CD14-positive monocyte (primary cell): Measurements from ENCODE around the gene AP2M1. TPM values are rescaled to one million over a fixed set of nuclear protein-coding genes. Genes with fewer than 3 reads are reported as not detected.

Source experiments
- DNase-seq, 3 donors: peaks; one replicate each; pipeline ENCODE4 v3.0.0-alpha.2; 2011 to 2022
- H2AFZ ChIP-seq: 2 replicates; pipeline ENCODE4 v1.6.0; 2012; ENCODE audit warnings: mild to moderate bottlenecking, low read depth, low read length, inconsistent platforms; ENCODE audit not compliant: insufficient read depth, poor library complexity, severe bottlenecking
- H3K27ac ChIP-seq, 2 donors: 1 replicate in 1 of 2; 2 replicates in 1 of 2; pipeline ENCODE4 v1.5.1; 2012 to 2013; ENCODE audit warnings: low read length in 2 of 2, control low read depth in 1 of 2, inconsistent platforms in 1 of 2, low read depth in 1 of 2, mild to moderate bottlenecking in 1 of 2
- H3K27me3 ChIP-seq, 2 donors: one replicate each; pipeline versions ENCODE4 v1.6.0 to v1.6.1; 2011 to 2013; ENCODE audit warnings: low read length in 2 of 2; ENCODE audit not compliant: control insufficient read depth in 2 of 2, insufficient read depth in 2 of 2
- H3K36me3 ChIP-seq, 2 donors: replicated peaks in 1 of 2; 1 replicate in 1 of 2; 2 replicates in 1 of 2; pipeline versions ENCODE4 v1.5.1 to v1.6.1; 2012 to 2013; ENCODE audit warnings: low read length in 2 of 2, control low read depth in 1 of 2, inconsistent platforms in 1 of 2, mild to moderate bottlenecking in 1 of 2; ENCODE audit not compliant: insufficient read depth in 2 of 2, control insufficient read depth in 1 of 2
- H3K4me1 ChIP-seq, 2 donors: 1 replicate in 1 of 2; 2 replicates in 1 of 2; pipeline versions ENCODE4 v1.5.1 to v1.6.1; 2012 to 2013; ENCODE audit warnings: low read length in 2 of 2, control low read depth in 1 of 2, inconsistent platforms in 1 of 2, mild to moderate bottlenecking in 1 of 2, moderate library complexity in 1 of 2; ENCODE audit not compliant: insufficient read depth in 2 of 2, control insufficient read depth in 1 of 2
- H3K4me2 ChIP-seq: replicated peaks from 2 replicates; pipeline ENCODE3; 2012; ENCODE audit warnings: low read length, moderate library complexity, mild to moderate bottlenecking; ENCODE audit not compliant: poor library complexity, severe bottlenecking; ENCODE audit errors: extremely low read depth
- H3K4me3 ChIP-seq, 3 experiments: fragments of 200-600 bp in 1 of 3; sonication (generic) in 1 of 3; replicated peaks in 1 of 3; 1 replicate in 2 of 3; 2 replicates in 1 of 3; pipeline ENCODE4 v1.5.1; 2011 to 2013; ENCODE audit warnings: low read length in 3 of 3, mild to moderate bottlenecking in 3 of 3, control low read depth in 2 of 3, low read depth in 2 of 3, inconsistent platforms in 1 of 3, moderate library complexity in 1 of 3
- H3K79me2 ChIP-seq: 2 replicates; pipeline ENCODE4 v1.6.0; 2012; ENCODE audit warnings: mild to moderate bottlenecking, control low read depth, inconsistent platforms, low read length, moderate library complexity; ENCODE audit not compliant: insufficient read depth
- H3K9ac ChIP-seq: 2 replicates; pipeline ENCODE4 v1.6.0; 2017; ENCODE audit warnings: low read length, mild to moderate bottlenecking; ENCODE audit not compliant: insufficient read depth, poor library complexity, severe bottlenecking
- H3K9me3 ChIP-seq, 2 donors: replicated peaks in 1 of 2; 1 replicate in 1 of 2; 2 replicates in 1 of 2; pipeline versions ENCODE4 v1.5.1 to v1.6.1; 2012 to 2013; ENCODE audit warnings: low read length in 2 of 2, control low read depth in 1 of 2; ENCODE audit not compliant: control insufficient read depth in 1 of 2, insufficient read depth in 1 of 2
- H4K20me1 ChIP-seq: 2 replicates; pipeline ENCODE4 v1.6.0; 2012; ENCODE audit warnings: mild to moderate bottlenecking, low read length, control low read depth, moderate library complexity; ENCODE audit not compliant: insufficient read depth
- H3K27ac Mint-ChIP-seq, 7 donors: one replicate each; pipeline ENCODE4 v1.8.0; 2020; ENCODE audit warnings: mild to moderate bottlenecking in 7 of 7, mixed read lengths in 7 of 7, moderate library complexity in 6 of 7, inconsistent platforms in 2 of 7
- H3K27me3 Mint-ChIP-seq, 3 donors: one replicate each; pipeline ENCODE4 v1.8.0; 2021 to 2022; ENCODE audit warnings: low read depth in 3 of 3, mild to moderate bottlenecking in 3 of 3, mixed read lengths in 3 of 3, moderate library complexity in 3 of 3, inconsistent platforms in 1 of 3
- H3K36me3 Mint-ChIP-seq, 2 donors: one replicate each; pipeline ENCODE4 v1.8.0; 2020; ENCODE audit warnings: mixed read lengths in 2 of 2, inconsistent platforms in 1 of 2, mild to moderate bottlenecking in 1 of 2
- H3K4me1 Mint-ChIP-seq: one replicate; pipeline ENCODE4 v1.8.0; 2020; ENCODE audit warnings: mild to moderate bottlenecking, mixed read lengths
- H3K4me3 Mint-ChIP-seq, 2 donors: one replicate each; pipeline ENCODE4 v1.8.0; 2020; ENCODE audit warnings: mild to moderate bottlenecking in 2 of 2, mixed read lengths in 2 of 2, moderate library complexity in 1 of 2
- H3K9me3 Mint-ChIP-seq, 7 donors: one replicate each; pipeline ENCODE4 v1.8.0; 2020 to 2022; ENCODE audit warnings: mixed read lengths in 7 of 7, mild to moderate bottlenecking in 6 of 7, moderate library complexity in 6 of 7, inconsistent platforms in 2 of 7
- CTCF ChIP-seq: fragments of 200-600 bp; IDR thresholded peaks from one replicate; pipeline ENCODE4 v1.8.0; 2022; ENCODE audit warnings: antibody characterized with exemption, mild to moderate bottlenecking
- WGBS: methylation state at CpG from one replicate; pipeline ENCODE4 v1.1.5; 2013; ENCODE audit warnings: missing lambda C conversion rate; ENCODE audit not compliant: insufficient coverage; 5-methylcytosine and 5-hydroxymethylcytosine counted together
- intact Hi-C, 2 donors: fragments of 100-400 bp; cut with micrococcal nuclease; formaldehyde crosslinking; loops; one replicate each; pipeline versions ENCODE4 v1.15.0 to v1.15.1; 2023
- polyA plus RNA-seq, 3 donors: library from polyadenylated mRNA; depleted of rRNA in 1 of 3; unstranded in 2 of 3; stranded (reverse) in 1 of 3; fragments of 300-500 nt in 2 of 3; fragments of >200 nt in 1 of 3; fragmentation: Illumina TruSeq in 2 of 3; gene quantifications; 1 replicate in 2 of 3; 2 replicates in 1 of 3; pipeline ENCODE4 v1.2.3, GENCODE V29; 2012 to 2021

The AP2M1 gene
- polyA plus RNA-seq, 3 donors, result 283 to 327 (median 295) TPM

GRCh38 chr3:184183679-184184078, 9.0 kb downstream of the AP2M1 start:
- Histone ChIP-seq H3K9ac (no peak overlapping the region), H3K27ac (no peak overlapping the region), H3K4me3 (no peak overlapping the region), H2AFZ (no peak overlapping the region), H3K4me2 (no peak overlapping the region), H4K20me1 (peaks cover 34% of the 10 kb centered on the region), H3K9me3 (no peaks in the 10 kb centered on the region), H3K36me3 (peaks cover 68 to 73% of the 10 kb centered on the region in 2 donors), H3K27me3 (no peaks in the 10 kb centered on the region), H3K4me1 (peaks cover 17 to 25% of the 10 kb centered on the region in 2 donors), H3K79me2 (peaks cover 34% of the 10 kb centered on the region)
- DNase-seq, result no peak
- TF ChIP-seq CTCF, result no peak
- H3K27me3 Mint-ChIP-seq, result no peaks in the 10 kb centered on the region
- no peak overlapping the region for H3K27ac Mint-ChIP-seq
- no peak overlapping the region for H3K4me3 Mint-ChIP-seq
- no peaks in the 10 kb centered on the region for H3K9me3 Mint-ChIP-seq
- H3K36me3 Mint-ChIP-seq, result peaks cover 78% of the 10 kb centered on the region in 2 donors
- H3K4me1 Mint-ChIP-seq, result peaks cover 24% of the 10 kb centered on the region
- 100% methylated on average over 3 of the region's 5 CpGs for WGBS
- intact Hi-C loops, result no loop called here

- H3K4me3 Mint-ChIP-seq, result peak overlapping the region in 1 of 2 donors; percentile 97
- no peak overlapping the region for H3K27ac Mint-ChIP-seq
- H3K4me3 ChIP-seq, result no peak overlapping the region
- peaks cover 34% of the 10 kb centered on the region for H4K20me1 ChIP-seq
- no peak overlapping the region for H3K27ac ChIP-seq
- H3K4me1 ChIP-seq, result peaks cover 17 to 25% of the 10 kb centered on the region in 2 donors
- no peak overlapping the region for H2AFZ ChIP-seq
- H3K9me3 ChIP-seq, result no peaks in the 10 kb centered on the region
- peaks cover 68 to 73% of the 10 kb centered on the region in 2 donors for H3K36me3 ChIP-seq
- peaks cover 24% of the 10 kb centered on the region for H3K4me1 Mint-ChIP-seq
- no peak for TF ChIP-seq CTCF
- no peaks in the 10 kb centered on the region for H3K27me3 Mint-ChIP-seq
- peaks cover 78% of the 10 kb centered on the region in 2 donors for H3K36me3 Mint-ChIP-seq
- H3K27me3 ChIP-seq, result no peaks in the 10 kb centered on the region
- no CpG with 5 or more reads among the region's 18 CpGs for WGBS
- intact Hi-C loops, result loop anchor here (1.0 to 5.0 kb wide), 3 partner anchors 10 to 63 kb away; partner anchors contain the start of genes ALG3 (in 2 of the 2), EEF1AKMT4 (in 2 of the 2) and AP2M1 (in 1 of the 2)
- DNase-seq, result no peak
- no peak overlapping the region for H3K4me2 ChIP-seq
- peaks cover 36% of the 10 kb centered on the region for H3K79me2 ChIP-seq
- H3K9ac ChIP-seq, result no peak overlapping the region
- H3K9me3 Mint-ChIP-seq, result no peaks in the 10 kb centered on the region
These were observed 10.0 kb downstream of the AP2M1 start for GRCh38 chr3:184184546-184185230.
